ENCODE data around the gene ARID4B.

DNA sequence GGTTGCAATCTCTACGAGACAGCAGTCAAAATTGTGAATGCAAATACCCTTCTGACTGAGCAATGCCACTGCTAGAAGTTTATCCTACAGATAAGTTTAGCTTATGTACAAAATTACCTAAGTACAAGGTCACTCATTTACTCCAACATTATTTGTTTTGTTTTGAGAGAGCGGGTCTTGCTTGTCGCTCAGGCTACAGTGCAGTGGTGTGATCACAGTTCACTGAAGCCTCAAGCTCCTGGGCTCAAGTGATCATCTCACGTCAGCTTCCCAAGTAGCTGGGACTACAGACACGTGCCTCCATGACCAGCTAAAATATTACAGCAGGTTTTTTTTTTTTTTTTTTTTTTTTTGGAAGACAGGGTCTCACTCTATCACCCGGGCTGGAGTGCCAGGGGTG is 182.3 kb downstream of the ARID4B start:
- no peak for TF ChIP-seq CTCF (IDR thresholded peaks at IDR 0.05; ENCODE audit: low read depth, low read length)
- no peak for TF ChIP-seq EZH2phosphoT487 (IDR thresholded peaks at IDR 0.05; ENCODE audit: low read depth)
